ENCODE data around the gene SIL1.

Gene SIL1

GRCh38 chr5:139091439-139092156, 106.6 kb downstream of the SIL1 start:
- peak; percentile 13 for DNase-seq
- no peaks in the 10 kb centered on the region for H3K36me3 ChIP-seq (ENCODE audit: control insufficient read depth in 1 of 2, insufficient read depth in 2 of 2, low read depth in 1 of 2, low read length in 2 of 2)
- H4K8ac ChIP-seq (ENCODE audit: low read length): no peak overlapping the region
- 42% methylated on average over 3 of the region's 5 CpGs for whole genome bisulfite sequencing
- H4K91ac ChIP-seq (ENCODE audit: low read length): no peak overlapping the region
- no peak overlapping the region for H3K27ac ChIP-seq (ENCODE audit: low read length, poor library complexity, severe bottlenecking)
- H2BK120ac ChIP-seq (ENCODE audit: low read depth, low read length): no peak overlapping the region
- H3K18ac ChIP-seq (ENCODE audit: low read depth in 1 of 2, low read length in 2 of 2): no peak overlapping the region
- H3K79me1 ChIP-seq (replicated peaks; ENCODE audit: low read length, poor library complexity, severe bottlenecking): peaks cover 29% of the 10 kb centered on the region
- H3K9ac ChIP-seq (ENCODE audit: low read length): no peak overlapping the region
- H3K27me3 ChIP-seq (ENCODE audit: control insufficient read depth in 1 of 2, insufficient read depth in 1 of 2, low read length in 2 of 2): no peaks in the 10 kb centered on the region
- H3K4me3 ChIP-seq (ENCODE audit: insufficient read depth in 1 of 2, low read depth in 1 of 2, low read length in 2 of 2): no peak overlapping the region
- H2BK15ac ChIP-seq (ENCODE audit: low read depth, poor library complexity, severe bottlenecking): no peak overlapping the region
- no peak overlapping the region for H2AFZ ChIP-seq (ENCODE audit: low read depth, low read length)
- no peak overlapping the region for H2BK12ac ChIP-seq (ENCODE audit: low read length in 2 of 2)
- H3K14ac ChIP-seq (ENCODE audit: low read length in 2 of 2): no peak overlapping the region
- H3K4me2 ChIP-seq (ENCODE audit: low read length, poor library complexity, severe bottlenecking): no peak overlapping the region
- H3K9me3 ChIP-seq (ENCODE audit: control insufficient read depth, low read length): no peaks in the 10 kb centered on the region
- no peak overlapping the region for H3K4ac ChIP-seq (ENCODE audit: low read depth in 1 of 2, low read length in 2 of 2)
- H2AK5ac ChIP-seq (ENCODE audit: low read length, severe bottlenecking): no peak overlapping the region
- H2BK5ac ChIP-seq (ENCODE audit: low read depth, low read length, poor library complexity, severe bottlenecking): no peak overlapping the region
- H3K23ac ChIP-seq (ENCODE audit: low read length in 2 of 2): no peak overlapping the region
- H3K4me1 ChIP-seq (ENCODE audit: control insufficient read depth, insufficient read depth, low read depth, low read length): peaks cover 3% of the 10 kb centered on the region

- Histone ChIP-seq H3K36me3 (ENCODE audit: control insufficient read depth in 1 of 2, insufficient read depth in 2 of 2, low read depth in 1 of 2, low read length in 2 of 2) (no peaks in the 10 kb centered on the region), H3K4me2 (ENCODE audit: low read length, poor library complexity, severe bottlenecking) (no peak overlapping the region), H3K27ac (ENCODE audit: low read length, poor library complexity, severe bottlenecking) (no peak overlapping the region), H3K4ac (ENCODE audit: low read depth in 1 of 2, low read length in 2 of 2) (no peak overlapping the region), H2AFZ (ENCODE audit: low read depth, low read length) (no peak overlapping the region), H2AK5ac (ENCODE audit: low read length, severe bottlenecking) (no peak overlapping the region), H3K9ac (ENCODE audit: low read length) (no peak overlapping the region), H3K18ac (ENCODE audit: low read depth in 1 of 2, low read length in 2 of 2) (no peak overlapping the region), H3K4me1 (ENCODE audit: control insufficient read depth, insufficient read depth, low read depth, low read length) (peaks cover 3% of the 10 kb centered on the region), H3K27me3 (ENCODE audit: control insufficient read depth in 1 of 2, insufficient read depth in 1 of 2, low read length in 2 of 2) (no peaks in the 10 kb centered on the region), H2BK12ac (ENCODE audit: low read length in 2 of 2) (no peak overlapping the region), H2BK5ac (ENCODE audit: low read depth, low read length, poor library complexity, severe bottlenecking) (no peak overlapping the region), H2BK120ac (ENCODE audit: low read depth, low read length) (no peak overlapping the region), H4K91ac (ENCODE audit: low read length) (no peak overlapping the region), H4K8ac (ENCODE audit: low read length) (no peak overlapping the region), H3K79me1 (replicated peaks; ENCODE audit: low read length, poor library complexity, severe bottlenecking) (peaks cover 21% of the 10 kb centered on the region), H2BK15ac (ENCODE audit: low read depth, poor library complexity, severe bottlenecking) (no peak overlapping the region), H3K4me3 (ENCODE audit: insufficient read depth in 1 of 2, low read depth in 1 of 2, low read length in 2 of 2) (no peak overlapping the region), H3K14ac (ENCODE audit: low read length in 2 of 2) (no peak overlapping the region), H3K9me3 (ENCODE audit: control insufficient read depth, low read length) (no peaks in the 10 kb centered on the region), H3K23ac (ENCODE audit: low read length in 2 of 2) (no peak overlapping the region)
- no peak for DNase-seq
- 95% methylated on average over 5 of the region's 5 CpGs for WGBS
Measured at GRCh38 chr5:139090581-139090980, 107.6 kb downstream of the SIL1 start.

- H3K79me1 ChIP-seq (replicated peaks; ENCODE audit: low read length, poor library complexity, severe bottlenecking): peaks cover 21% of the 10 kb centered on the region
- no peak overlapping the region for H4K8ac ChIP-seq (ENCODE audit: low read length)
- DNase-seq: no peak
- H4K91ac ChIP-seq (ENCODE audit: low read length): no peak overlapping the region
- no peaks in the 10 kb centered on the region for H3K9me3 ChIP-seq (ENCODE audit: control insufficient read depth, low read length)
- no peak overlapping the region for H2AFZ ChIP-seq (ENCODE audit: low read depth, low read length)
- no peak overlapping the region for H3K4ac ChIP-seq (ENCODE audit: low read depth in 1 of 2, low read length in 2 of 2)
- no peaks in the 10 kb centered on the region for H3K36me3 ChIP-seq (ENCODE audit: control insufficient read depth in 1 of 2, insufficient read depth in 2 of 2, low read depth in 1 of 2, low read length in 2 of 2)
- H3K9ac ChIP-seq (ENCODE audit: low read length): no peak overlapping the region
- H3K14ac ChIP-seq (ENCODE audit: low read length in 2 of 2): no peak overlapping the region
- no peaks in the 10 kb centered on the region for H3K27me3 ChIP-seq (ENCODE audit: control insufficient read depth in 1 of 2, insufficient read depth in 1 of 2, low read length in 2 of 2)
- no peak overlapping the region for H3K4me2 ChIP-seq (ENCODE audit: low read length, poor library complexity, severe bottlenecking)
- H2BK12ac ChIP-seq (ENCODE audit: low read length in 2 of 2): no peak overlapping the region
- H3K18ac ChIP-seq (ENCODE audit: low read depth in 1 of 2, low read length in 2 of 2): peak overlapping the region in 1 of 2 experiments; percentile 28
- H3K27ac ChIP-seq (ENCODE audit: low read length, poor library complexity, severe bottlenecking): no peak overlapping the region
- peaks cover 3% of the 10 kb centered on the region for H3K4me1 ChIP-seq (ENCODE audit: control insufficient read depth, insufficient read depth, low read depth, low read length)
- WGBS: 85% methylated on average over 1 of the region's 1 CpG
- H2BK5ac ChIP-seq (ENCODE audit: low read depth, low read length, poor library complexity, severe bottlenecking): no peak overlapping the region
- no peak overlapping the region for H3K4me3 ChIP-seq (ENCODE audit: insufficient read depth in 1 of 2, low read depth in 1 of 2, low read length in 2 of 2)
- no peak overlapping the region for H2BK120ac ChIP-seq (ENCODE audit: low read depth, low read length)
- H2AK5ac ChIP-seq (ENCODE audit: low read length, severe bottlenecking): no peak overlapping the region
- H2BK15ac ChIP-seq (ENCODE audit: low read depth, poor library complexity, severe bottlenecking): peak overlapping the region; percentile 33
- no peak overlapping the region for H3K23ac ChIP-seq (ENCODE audit: low read length in 2 of 2)
Measured at GRCh38 chr5:139088024-139088423, 110.1 kb downstream of the SIL1 start.

- Histone ChIP-seq H3K14ac (ENCODE audit: low read length in 2 of 2) (no peak overlapping the region), H2BK15ac (ENCODE audit: low read depth, poor library complexity, severe bottlenecking) (no peak overlapping the region), H2AK5ac (ENCODE audit: low read length, severe bottlenecking) (no peak overlapping the region), H2AFZ (ENCODE audit: low read depth, low read length) (no peak overlapping the region), H3K23ac (ENCODE audit: low read length in 2 of 2) (no peak overlapping the region), H4K91ac (ENCODE audit: low read length) (no peak overlapping the region), H3K4me3 (ENCODE audit: insufficient read depth in 1 of 2, low read depth in 1 of 2, low read length in 2 of 2) (no peak overlapping the region), H3K27ac (ENCODE audit: low read length, poor library complexity, severe bottlenecking) (no peak overlapping the region), H2BK12ac (ENCODE audit: low read length in 2 of 2) (no peak overlapping the region), H3K9ac (ENCODE audit: low read length) (no peak overlapping the region), H4K8ac (ENCODE audit: low read length) (no peak overlapping the region), H3K9me3 (ENCODE audit: control insufficient read depth, low read length) (no peaks in the 10 kb centered on the region), H2BK120ac (ENCODE audit: low read depth, low read length) (no peak overlapping the region), H3K79me1 (replicated peaks; ENCODE audit: low read length, poor library complexity, severe bottlenecking) (peaks cover 22% of the 10 kb centered on the region), H3K27me3 (ENCODE audit: control insufficient read depth in 1 of 2, insufficient read depth in 1 of 2, low read length in 2 of 2) (no peaks in the 10 kb centered on the region), H2BK5ac (ENCODE audit: low read depth, low read length, poor library complexity, severe bottlenecking) (no peak overlapping the region), H3K4me2 (ENCODE audit: low read length, poor library complexity, severe bottlenecking) (no peak overlapping the region), H3K4me1 (ENCODE audit: control insufficient read depth, insufficient read depth, low read depth, low read length) (peaks cover 5% of the 10 kb centered on the region), H3K36me3 (ENCODE audit: control insufficient read depth in 1 of 2, insufficient read depth in 2 of 2, low read depth in 1 of 2, low read length in 2 of 2) (no peaks in the 10 kb centered on the region), H3K18ac (ENCODE audit: low read depth in 1 of 2, low read length in 2 of 2) (no peak overlapping the region), H3K4ac (ENCODE audit: low read depth in 1 of 2, low read length in 2 of 2) (no peak overlapping the region)
- no peak for DNase-seq
- 91% methylated on average over 2 of the region's 2 CpGs for WGBS
Measured at GRCh38 chr5:139082813-139083498, 115.2 kb downstream of the SIL1 start.

Data from mesenchymal stem cell (in vitro differentiated cells and primary cell).